Inferior parietal cortex (tissue), 1 donor: Measurements from ENCODE around the gene MRGPRF.
"Not testable (repeated sequence)": the region's sequence is repeated elsewhere in the genome, so short reads cannot be mapped to it uniquely, and the experiment has no call there.

Experiments used
- DNase-seq: peaks from one replicate; pipeline ENCODE4 v3.0.0-alpha.2; 2016; ENCODE audit errors: extremely low spot score

Gene MRGPRF

GRCh38 chr11:68987211-68987610 is 25.8 kb downstream of the MRGPRF start:
- DNase-seq = no peak

DNA sequence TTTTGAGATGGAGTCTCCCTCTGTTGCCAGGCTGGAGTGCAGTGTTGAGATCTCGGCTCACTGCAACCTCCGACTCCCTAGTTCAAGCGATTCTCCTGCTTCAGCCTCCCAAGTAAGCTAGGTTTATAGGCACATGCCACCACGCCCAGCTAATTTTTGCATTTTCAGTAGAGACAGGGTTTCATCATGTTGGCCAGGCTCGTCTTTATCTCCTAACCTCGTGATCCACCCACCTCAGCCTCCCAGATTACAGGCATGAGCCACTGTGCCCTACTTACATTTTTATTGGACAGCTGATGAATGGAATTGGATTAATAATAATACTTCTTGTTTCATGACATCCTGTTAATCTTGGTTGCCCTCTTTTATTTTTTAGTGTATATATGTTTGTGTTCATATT is 29.2 kb downstream of the MRGPRF start:
- DNase-seq = no peak

DNA sequence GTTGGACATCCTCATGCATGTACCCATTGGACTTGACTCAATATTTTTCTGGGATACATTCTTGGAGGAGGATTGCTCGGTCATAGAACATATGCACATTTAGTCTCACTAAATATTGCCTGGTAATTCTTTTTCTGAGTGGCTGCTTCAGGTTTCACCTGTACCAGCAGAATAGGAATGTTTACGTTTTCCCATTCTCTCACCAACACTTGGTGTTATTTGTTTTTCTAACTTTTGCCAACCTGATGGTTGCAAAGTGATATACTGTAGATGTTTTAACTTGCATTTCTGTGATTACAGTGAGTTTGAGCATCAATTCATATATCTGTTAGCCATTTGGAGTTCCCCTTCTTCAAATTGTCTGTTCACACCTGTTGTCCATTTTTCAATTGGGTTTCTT is 30.9 kb downstream of the MRGPRF start:
- no peak for DNase-seq

DNA sequence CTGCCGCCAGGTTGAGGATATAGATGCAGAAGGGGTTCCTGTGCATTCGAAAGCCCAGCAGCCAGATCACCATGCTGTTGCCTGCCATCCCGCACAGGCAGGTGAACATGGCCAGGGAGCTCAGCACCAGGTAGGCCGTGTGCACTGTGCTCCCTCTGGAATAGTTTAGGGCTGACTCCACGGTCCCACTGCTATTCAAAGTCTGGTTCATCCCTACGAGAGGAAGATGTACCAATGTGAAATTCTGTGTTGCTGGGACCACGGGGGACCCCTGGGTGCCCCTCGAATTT is 32.3 kb downstream of the MRGPRF start, which contains the start of gene MRGPRD:
MRGPRD (minus strand) TSS at position 211 of the 290 bp plus-strand sequence; CDS start at position 211, 0 bp downstream.
- no peak for DNase-seq

DNA sequence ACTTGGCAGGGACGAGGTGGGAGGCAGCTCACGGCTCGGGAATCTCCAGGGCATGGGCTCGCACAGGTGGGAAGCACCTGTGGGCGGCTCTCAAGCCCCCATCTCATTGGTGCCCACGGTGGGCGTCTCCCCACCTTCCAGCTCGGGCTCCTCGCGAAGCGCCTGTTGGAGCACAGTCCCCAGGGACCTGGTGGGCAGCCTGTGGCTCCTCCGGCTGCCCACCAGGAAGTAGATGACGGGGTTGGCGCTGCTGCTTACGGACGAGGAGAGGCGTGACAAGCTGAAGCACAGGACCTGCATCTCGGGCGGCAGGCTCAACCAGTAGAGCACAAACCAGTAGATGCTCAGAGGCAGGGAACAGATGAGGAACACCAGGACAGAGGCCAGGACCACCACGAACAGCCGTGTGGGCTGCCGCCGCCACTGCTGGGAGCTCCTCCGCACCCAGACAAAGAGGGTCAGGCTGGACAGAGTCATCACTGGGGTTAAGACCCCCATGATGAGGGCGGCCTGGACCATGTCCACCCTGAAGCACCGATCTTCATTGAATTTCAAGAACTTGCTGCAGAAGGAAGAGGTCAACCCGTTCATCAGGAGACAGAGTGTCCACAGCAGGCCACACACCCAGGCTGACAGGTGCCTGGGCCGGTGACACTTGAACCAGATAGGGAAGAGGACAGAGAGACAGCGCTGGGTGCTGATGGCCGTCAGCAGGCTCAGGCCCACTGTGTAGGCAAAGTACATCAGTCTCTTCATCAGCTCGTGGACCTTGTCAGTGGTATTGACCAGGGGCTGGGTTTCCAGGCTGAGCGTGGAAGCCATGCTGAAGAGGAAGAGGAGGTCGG is 32.9 kb downstream of the MRGPRF start:
- no peak for DNase-seq

DNA sequence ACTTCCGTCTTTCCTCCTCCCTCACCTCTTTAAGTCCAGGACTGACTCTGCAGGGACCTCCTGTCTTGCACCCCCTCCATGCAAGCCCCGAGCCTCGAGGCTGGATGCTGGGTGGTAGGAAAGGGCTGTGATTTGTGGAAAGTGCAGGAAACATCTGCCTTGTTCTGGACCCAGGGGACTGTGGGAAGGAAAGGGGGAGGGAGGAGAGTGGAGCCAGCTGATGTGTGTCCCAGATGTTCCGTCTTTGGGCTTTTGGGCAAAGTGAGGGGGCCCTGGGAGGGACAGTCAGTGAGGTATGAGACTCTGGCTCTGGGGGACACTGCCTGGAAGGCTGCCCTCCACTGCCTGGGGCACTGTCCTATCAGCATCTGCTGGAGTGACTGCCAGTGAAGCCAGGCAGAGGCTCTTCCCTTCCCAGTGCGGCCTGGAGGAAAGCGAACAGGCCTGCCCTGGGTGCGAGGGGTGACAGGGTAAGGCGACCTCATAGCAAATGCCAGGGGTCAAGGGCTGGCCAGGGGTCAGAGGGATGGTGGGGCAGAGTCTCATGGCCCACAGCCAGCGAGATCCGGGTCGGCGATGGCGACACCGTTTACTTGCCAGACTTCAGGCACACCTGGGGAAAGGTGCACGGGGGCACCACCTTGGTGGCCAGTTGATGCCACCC is 34.0 kb downstream of the MRGPRF start:
- DNase-seq = no peak

- DNase-seq = no peak
Observed at GRCh38 chr11:68978626-68978930, 34.5 kb downstream of the MRGPRF start.

DNA sequence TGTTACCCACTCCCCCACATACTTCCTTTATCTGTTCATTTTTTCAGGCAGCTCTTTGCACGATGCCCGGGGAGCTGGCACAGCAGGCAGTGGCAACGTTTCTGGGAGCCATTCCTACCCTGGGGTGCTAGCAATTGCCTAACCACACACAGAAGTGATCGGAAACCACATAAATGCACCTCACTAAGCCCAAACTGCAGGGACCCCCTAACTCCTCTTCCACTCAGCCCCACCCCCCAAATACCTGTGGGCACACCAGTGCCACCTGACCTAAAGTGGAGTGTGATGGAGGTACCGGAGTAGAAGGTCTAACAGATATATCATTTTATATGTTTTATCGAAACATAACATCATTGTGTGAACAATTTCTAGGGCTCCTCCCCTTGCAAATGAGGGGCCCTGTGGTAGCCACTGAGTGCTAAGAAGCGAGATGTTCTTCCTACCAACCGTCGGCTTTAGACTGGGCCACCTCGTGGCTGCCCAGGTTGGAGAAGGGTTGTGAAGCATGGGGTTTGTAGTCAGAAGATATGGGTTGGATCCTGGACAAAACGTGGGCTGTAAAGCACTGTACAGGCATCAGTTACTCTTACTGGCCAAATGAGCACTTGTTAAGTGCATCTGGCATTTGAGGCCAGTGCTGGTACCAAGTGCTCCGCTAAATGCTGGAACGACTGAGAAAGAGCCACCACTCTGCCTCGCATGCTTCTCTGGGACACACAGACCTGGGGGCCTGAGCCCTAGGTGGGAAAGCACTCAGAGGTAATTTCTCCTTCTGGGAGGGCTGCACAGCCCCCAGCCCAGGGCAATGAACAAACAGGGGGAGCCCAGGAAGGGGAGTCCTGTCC is 35.0 kb downstream of the MRGPRF start:
- DNase-seq = no peak

- DNase-seq = no peak
Observed at GRCh38 chr11:68976563-68976962, 36.5 kb downstream of the MRGPRF start.

DNA sequence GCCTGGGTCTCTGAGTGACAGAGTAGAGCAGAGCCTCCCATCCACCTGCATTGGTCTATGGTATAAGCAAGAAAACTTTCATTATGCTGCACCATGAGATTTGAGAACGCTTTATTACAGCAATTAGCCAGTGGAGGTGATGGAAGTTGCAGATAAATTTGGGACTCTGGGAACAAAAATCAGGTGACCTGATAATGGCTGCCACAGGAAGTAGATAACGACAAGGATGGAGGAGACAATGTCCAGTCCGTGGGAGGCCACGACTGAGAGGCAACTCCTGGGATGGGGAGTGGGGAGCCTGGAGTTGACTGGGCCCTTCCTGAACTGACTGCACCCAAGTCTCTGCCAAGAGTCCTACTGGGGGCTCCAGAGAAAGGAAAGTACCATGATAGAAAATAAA is 37.0 kb downstream of the MRGPRF start:
- no peak for DNase-seq

DNA sequence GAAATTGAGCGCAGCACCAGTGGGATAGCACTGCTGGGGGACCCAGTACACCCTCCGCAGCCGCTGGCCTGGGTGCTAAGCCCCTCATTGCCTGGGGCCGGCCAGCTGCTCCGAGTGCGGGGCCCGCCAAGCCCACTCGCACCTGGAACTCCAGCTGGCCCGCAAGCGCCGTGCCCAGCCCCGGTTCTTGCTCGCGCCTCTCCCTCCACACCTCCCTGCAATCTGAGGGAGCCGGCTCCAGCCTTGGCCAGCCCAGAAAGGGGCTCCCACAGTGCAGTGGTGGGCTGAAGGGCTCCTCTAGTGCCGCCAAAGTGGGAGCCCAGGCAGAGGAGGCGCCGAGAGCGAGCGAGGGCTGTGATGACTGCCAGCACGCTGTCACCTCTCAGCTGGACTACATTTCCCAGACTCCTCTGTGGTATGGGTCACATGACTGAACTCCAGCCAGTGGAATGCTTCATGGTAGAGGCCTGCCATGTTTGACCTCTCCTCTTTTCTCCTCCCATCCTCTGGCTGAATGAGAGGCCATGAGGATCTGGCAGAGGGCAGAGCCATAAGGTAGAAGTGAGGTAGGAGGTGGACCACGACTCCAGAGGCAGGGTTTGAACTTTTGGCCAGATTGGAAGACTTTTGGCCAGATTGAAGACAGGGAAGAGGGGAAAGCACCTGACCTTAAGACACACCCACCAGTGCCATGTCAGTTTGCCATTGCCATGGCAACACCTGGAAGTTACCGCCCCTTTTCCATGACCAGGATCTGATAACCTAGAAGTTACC is 38.4 kb downstream of the MRGPRF start:
- DNase-seq = no peak

- not testable (repeated sequence) for DNase-seq
Observed at GRCh38 chr11:68973706-68974105, 39.3 kb downstream of the MRGPRF start.

- DNase-seq = no peak
Observed at GRCh38 chr11:68973219-68973618, 39.8 kb downstream of the MRGPRF start.

DNA sequence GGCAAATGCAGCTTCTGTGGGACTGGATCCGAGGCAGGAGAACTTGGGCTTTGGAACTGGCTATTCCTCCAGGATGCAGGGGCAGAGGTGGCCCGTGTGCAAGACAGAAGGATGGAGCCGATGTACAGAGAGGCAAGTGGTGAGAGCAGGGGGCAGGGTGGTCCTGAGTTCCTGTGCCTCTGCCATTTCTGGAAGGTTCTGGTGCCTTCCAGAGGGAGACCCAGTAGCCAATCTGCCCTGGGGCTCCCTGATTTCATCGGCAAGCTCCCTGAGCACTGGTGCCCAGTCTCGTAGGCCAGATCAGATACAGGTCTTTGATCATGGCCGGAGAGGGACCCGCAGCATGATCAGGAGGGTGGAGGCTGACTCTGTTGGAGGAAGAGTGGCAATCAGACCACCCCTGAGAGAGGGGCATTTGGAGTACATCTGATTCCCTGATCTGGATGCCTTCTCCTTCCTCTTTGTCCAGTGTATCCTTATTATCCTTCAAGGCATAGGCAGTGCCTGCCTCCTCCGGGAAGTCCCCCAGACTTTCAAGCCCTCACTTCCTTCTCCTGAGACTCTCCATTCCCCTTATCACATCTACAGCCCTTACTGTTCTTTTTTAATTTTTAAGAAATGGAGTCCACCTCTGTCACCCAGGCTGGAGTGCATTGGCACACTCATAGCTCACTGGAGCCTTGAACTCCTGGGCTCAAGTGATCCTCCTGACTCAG is 42.0 kb downstream of the MRGPRF start:
- DNase-seq = no peak

GRCh38 chr11:68969386-68969785 is 43.7 kb downstream of the MRGPRF start:
- no peak for DNase-seq

DNA sequence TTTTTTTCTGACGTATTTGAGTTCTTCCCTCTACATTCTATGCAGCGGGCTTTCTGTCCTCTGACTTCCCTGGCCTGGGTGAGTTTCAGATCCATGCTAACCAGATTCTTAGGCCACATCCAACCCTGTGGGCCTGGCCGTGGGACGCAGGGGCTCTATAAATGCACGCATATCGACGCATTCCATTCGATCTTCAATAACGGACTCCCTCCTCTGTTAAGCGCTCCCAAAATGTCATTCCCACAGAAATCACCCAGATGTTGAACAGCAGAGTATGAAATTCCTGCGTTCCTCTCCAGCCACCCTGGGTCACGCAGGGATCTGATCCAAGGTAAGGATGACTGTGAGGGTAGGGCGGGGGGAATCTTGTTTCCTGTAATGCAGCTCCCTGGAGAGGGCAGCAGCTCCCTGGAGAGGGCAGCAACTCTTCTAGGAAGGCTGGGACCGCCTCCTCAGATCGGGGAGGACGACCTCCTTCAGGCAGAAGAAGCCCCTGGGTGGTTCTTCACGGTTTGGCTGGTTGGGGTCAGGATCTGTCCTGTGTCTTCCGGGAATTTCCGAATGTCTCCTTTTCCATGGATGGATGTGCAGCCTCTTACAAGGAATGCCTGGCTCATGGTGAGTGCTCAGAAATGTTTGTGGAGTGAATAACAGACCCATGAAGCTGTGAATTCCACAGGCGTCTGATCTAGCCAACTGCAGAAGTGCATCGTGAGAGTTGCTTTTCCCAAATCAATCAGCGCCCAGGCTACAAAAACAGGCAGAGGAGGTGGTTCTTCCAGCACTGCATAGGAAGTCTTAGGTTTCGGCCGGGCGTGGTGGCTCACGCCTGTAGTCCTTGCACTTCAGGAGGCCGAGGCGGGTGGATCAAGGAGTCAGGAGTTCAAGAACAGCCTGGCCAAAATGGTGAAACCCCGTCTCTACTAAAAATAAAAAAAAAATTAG is 44.5 kb downstream of the MRGPRF start:
- no peak for DNase-seq

- no peak for DNase-seq
Observed at GRCh38 chr11:68966894-68967780, 45.9 kb downstream of the MRGPRF start.

DNA sequence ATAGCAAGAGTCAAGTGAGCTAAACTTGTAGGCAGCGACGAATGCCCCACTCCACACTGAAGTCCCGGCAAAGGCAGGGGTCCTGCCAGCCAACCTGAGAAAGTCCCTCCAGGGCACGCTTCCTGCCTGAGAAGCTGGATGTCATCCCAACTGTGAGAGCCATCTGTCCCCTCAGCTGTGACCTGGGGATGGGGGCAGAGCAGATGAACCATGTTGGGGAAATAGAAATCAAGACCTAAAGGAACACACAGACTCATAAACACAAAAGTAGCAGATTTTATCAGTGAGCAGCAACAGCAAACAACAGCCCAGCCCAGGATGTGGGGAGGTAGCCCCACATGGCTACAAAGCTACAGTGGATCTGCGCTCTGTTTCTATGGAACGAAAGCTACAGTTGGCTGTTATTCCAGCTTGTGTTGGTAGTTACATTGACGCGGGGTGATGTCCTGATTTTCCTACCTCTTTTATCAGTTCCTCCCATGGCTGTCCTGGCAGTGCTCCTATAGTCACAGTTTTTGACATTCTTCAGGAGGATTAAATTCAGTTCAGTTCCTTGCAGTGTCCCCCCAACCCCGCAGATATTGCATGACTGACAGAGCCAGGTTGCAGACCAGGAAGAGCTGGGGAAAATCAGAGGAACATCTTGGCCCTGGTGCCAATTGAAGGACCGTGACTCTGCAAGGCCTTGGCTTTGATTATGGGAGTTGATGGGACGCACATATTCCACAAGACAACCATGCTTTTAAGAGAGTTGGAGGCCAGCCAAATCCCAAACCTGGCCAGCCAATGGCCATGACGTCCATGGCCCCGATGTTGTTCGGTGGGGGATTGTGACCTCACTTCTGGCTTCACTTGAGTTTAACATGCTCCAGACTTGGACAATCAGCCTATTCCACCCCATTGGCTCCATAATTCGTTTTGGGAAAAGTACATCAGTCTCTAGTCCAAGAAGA is 46.9 kb downstream of the MRGPRF start:
- DNase-seq = no peak
